ENCODE data around the gene OXNAD1.
A peak's percentile ranks its signal among the peaks of the same experiment; 100 is the strongest.

OXNAD1 gene

DNA sequence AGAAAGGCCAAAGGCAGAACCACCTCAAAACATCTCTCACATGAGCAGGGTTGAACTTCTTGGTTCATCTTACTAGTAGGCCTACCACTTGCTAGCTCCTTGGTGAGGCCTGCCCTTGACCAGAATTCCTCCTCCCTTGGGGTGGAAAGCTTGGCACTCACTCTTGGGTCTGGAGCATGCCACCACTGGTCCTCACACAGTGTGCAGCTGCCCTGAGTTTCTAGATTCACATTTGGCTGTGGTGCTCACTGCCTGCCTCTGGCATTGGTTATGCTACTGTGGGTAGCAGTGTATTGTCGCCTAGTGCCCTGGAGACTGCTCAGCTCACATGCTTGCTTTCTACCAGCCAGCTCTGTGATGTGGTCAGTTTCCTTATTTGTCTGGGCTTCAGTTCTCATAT, 23.7 kb downstream of the OXNAD1 start:
- DNase-seq (ENCODE audit: low spot score) = no peak
- no peak overlapping the region for H3K27ac ChIP-seq
- TF ChIP-seq, protein P1, sequence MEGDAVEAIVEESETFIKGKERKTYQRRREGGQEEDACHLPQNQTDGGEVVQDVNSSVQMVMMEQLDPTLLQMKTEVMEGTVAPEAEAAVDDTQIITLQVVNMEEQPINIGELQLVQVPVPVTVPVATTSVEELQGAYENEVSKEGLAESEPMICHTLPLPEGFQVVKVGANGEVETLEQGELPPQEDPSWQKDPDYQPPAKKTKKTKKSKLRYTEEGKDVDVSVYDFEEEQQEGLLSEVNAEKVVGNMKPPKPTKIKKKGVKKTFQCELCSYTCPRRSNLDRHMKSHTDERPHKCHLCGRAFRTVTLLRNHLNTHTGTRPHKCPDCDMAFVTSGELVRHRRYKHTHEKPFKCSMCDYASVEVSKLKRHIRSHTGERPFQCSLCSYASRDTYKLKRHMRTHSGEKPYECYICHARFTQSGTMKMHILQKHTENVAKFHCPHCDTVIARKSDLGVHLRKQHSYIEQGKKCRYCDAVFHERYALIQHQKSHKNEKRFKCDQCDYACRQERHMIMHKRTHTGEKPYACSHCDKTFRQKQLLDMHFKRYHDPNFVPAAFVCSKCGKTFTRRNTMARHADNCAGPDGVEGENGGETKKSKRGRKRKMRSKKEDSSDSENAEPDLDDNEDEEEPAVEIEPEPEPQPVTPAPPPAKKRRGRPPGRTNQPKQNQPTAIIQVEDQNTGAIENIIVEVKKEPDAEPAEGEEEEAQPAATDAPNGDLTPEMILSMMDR (conservative IDR thresholded peaks at IDR 0.05; ENCODE audit: low read depth) = no peak
- ChIA-PET CTCF (interaction anchor here (0.5 kb wide), 2 partner anchors 12 to 1180 kb away, joined by 3 to 4 read pairs; no protein-coding TSS in a partner anchor), POLR2A (ENCODE audit: low non-redundant PET) (no interaction called here)

- no peak overlapping the region for H3K27ac ChIP-seq
- DNase-seq (ENCODE audit: low spot score) = no peak
- TF ChIP-seq, protein P1 (conservative IDR thresholded peaks at IDR 0.05; ENCODE audit: low read depth) = no peak
- CTCF ChIA-PET = interaction anchor here (0.5 to 1.0 kb wide), 3 partner anchors 9 to 1181 kb away, joined by 3 to 4 read pairs (median 3); no protein-coding TSS in a partner anchor
- POLR2A ChIA-PET (ENCODE audit: low non-redundant PET) = no interaction called here
These were observed 24.3 kb downstream of the OXNAD1 start for GRCh38 chr3:16289144-16289889.

GRCh38 chr3:16290007-16290826, 25.2 kb downstream of the OXNAD1 start:
- DNase-seq (ENCODE audit: low spot score) = peak; percentile 25
- TF ChIP-seq, protein P1 (conservative IDR thresholded peaks at IDR 0.05; ENCODE audit: low read depth) = peak; percentile 74
- CTCF ChIA-PET = interaction anchor here (0.5 to 1.5 kb wide), 16 partner anchors 10 to 1244 kb away, joined by 3 to 19 read pairs (median 3); no protein-coding TSS in a partner anchor
- POLR2A ChIA-PET (ENCODE audit: low non-redundant PET) = no interaction called here
- H3K27ac ChIP-seq = no peak overlapping the region

- no peak for DNase-seq (ENCODE audit: low spot score)
- POLR2A ChIA-PET (ENCODE audit: low non-redundant PET) = no interaction called here
These were observed 25.8 kb downstream of the OXNAD1 start for GRCh38 chr3:16290827-16291196.

DNA sequence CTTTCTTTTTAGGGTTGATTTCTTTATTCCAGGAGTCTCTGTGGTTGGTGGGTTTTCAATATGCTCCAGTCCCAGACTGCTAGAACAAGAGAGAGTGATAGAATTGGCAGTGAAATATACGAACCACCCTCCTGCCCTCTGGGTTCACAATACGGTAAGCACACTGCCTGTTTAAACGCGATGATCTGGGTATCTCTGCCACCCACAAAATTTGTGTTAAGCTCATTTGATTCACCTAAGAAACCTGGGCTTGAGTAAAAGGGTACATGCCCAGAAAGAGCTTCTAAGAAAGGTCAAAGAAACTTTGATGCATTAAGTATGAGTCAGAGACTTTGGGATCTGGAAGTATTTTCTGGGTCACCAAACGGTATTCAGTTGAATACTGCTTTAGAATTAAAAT, 29.8 kb downstream of the OXNAD1 start:
- TF ChIP-seq, protein P1 (conservative IDR thresholded peaks at IDR 0.05; ENCODE audit: low read depth) = no peak
- no peak overlapping the region for H3K27ac ChIP-seq
- ChIA-PET CTCF (no interaction called here), POLR2A (ENCODE audit: low non-redundant PET) (no interaction called here)
- DNase-seq (ENCODE audit: low spot score) = no peak

More at GRCh38 chr3:16290827-16291196, 25.8 kb downstream of the OXNAD1 start:
- CTCF ChIA-PET = interaction anchor here (0.5 to 1.5 kb wide), 14 partner anchors 10 to 1244 kb away, joined by 3 to 19 read pairs (median 3); no protein-coding TSS in a partner anchor
- TF ChIP-seq, protein P1 (conservative IDR thresholded peaks at IDR 0.05; ENCODE audit: low read depth) = no peak
- no peak overlapping the region for H3K27ac ChIP-seq

DNA sequence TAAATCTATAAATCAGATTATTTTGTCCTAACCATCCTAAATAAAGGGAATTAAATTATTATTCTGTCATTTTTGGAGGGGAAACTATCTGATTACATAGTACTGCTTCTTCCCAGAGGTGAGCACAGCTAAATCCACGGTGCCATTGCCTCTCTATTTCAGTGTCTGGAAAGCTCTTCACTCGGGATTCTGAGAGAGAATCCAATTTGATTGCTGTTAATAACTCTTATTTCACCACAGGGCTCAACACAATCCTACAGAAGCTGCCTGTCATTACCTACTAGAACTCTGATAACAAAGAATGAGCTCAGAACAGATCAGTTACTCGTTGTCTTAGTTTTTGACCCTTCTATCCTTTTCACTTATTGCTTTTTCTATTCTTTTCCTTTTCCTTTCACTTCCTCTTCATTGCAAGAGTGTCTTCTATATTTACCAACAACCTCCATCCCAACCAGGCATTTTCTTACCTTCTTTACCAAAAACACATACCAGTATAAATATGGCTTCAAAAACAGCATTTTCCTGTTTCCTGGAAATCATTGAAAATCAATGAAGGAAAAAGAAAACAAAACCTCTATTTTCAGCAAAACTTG, 30.4 kb downstream of the OXNAD1 start:
- no peak for DNase-seq (ENCODE audit: low spot score)
- TF ChIP-seq, protein P1 (conservative IDR thresholded peaks at IDR 0.05; ENCODE audit: low read depth) = no peak
- ChIA-PET POLR2A (ENCODE audit: low non-redundant PET) (no interaction called here), CTCF (no interaction called here)
- H3K27ac ChIP-seq = no peak overlapping the region

All from RWPE1 (cell line).